SHP77 treated with DMSO at 0.1 percent for 48 hours (cell line): ENCODE measurements around the gene SDK1.
"Not testable (repeated sequence)": the region's sequence is repeated elsewhere in the genome, so short reads cannot be mapped to it uniquely, and the experiment has no call there.

ENCODE experiments used
- DNase-seq: peaks from one replicate; lab custom pipeline; 2025; lab: John Stamatoyannopoulos, UW

SDK1 gene

DNA sequence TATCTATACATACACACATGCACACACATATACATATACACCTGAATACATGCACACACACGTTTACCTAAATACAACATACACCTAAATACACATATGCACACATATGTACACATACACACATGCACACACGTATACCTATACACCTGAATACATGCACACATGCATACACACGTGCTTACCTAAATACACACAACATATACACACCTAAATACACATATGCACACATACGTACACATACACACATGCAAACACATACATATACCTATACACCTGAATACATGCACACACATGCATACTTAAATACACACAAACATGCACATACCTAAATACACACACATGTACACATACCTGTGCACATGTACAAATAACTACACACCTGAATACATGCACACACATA is 947.2 kb downstream of the SDK1 start:
- DNase-seq, result no peak

DNA sequence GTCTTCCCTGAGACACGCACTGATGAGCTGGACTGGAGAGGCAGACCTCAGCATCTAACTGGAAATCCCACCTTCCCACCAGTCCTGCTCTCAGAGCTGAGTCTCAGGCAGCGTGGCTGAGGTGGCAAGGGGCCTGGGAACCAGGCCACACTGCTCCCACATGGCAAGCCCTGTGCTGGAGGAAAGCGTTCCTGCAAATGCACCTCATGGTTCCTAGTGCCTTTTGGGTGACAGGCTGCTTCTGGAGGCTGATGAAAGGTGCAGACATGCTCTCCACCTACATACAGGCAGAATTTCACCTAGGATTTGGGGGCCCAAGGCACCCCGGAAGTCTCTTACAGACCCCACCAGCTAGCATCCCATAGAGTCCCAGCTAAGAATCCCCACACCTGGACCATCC is 948.2 kb downstream of the SDK1 start:
- DNase-seq, result no peak

DNA sequence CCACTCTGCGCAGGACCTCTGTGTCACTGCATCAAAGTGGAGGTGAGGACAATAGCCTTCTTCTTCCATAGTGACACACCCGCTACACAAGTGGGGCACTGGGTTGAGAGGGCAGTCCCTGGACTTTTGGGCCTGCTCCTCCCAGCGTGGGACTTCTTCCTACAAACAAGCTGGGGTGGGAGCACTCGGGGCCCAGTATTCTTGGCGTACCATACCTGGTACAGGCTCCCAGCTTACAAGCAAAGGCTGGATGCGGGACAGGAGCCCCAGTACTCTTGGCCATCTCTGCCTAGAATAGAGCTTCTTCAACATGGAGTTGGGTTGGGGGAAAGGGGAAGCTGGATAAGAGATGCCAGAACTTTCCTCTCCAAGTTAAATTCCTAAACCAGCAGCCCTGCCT is 954.3 kb downstream of the SDK1 start:
- no peak for DNase-seq

DNA sequence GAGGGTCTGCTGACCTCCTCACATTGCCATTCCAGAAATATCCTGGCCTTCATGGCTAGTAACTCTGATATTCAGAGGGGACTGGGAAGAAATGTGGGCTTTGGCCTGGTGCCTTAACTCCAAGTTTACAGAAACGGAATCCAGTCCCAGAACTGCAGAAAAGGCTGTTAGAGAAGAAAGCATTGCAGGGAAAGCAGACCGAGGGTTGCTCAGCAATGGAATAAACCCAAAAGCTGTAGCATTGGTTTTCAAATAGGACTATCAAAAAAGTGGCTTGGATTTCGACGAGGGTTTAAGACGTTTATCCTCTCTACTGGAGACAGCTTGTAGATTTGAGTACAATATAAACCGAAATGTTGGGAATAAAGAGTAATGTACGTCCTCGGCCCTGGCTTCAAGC is 955.2 kb downstream of the SDK1 start:
- DNase-seq, result no peak

DNA sequence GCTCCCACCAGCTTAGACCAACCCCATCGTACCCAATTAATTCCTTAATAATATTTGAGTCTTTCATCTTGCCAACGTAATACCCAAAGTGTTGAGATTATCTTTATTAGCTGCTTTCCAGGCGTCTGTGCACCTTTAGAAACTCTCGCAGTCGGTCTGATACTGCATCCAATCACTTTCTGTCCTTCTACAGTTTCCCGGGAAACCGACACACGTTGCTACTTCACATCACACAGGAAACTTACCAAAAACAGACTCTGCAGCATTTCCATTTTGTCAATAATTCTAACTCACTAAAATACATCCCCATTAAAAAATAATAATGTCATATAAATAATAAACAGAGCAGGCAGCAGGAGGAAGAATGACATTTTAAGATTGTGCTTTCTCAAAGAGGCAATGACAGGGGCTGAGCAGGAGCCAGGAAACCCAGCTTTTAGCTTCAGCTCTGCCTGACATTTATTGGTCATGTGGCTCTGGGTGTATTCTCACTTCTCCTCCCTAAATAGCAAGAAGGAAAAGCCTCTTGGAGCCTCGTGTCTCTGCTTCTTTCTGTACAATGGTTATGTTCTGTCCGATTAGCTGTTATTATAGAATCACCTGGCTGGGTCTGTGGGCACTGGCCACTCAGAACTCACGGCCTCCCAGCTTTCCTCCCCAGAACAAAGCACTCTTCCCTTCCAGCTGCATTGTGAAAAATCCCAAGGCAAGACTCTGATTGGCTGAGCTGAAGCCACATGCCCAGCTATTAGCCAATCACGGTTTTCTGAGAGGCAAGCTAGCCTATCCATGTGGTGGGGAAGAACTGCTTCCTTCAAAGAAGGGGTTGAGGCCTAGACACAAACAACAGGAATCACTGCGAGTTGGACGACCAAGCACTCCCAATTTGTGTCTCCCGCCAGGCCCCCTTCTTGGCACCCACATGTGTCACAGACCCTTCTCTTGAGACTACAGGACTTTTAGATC is 956.4 kb downstream of the SDK1 start:
- no peak for DNase-seq

DNA sequence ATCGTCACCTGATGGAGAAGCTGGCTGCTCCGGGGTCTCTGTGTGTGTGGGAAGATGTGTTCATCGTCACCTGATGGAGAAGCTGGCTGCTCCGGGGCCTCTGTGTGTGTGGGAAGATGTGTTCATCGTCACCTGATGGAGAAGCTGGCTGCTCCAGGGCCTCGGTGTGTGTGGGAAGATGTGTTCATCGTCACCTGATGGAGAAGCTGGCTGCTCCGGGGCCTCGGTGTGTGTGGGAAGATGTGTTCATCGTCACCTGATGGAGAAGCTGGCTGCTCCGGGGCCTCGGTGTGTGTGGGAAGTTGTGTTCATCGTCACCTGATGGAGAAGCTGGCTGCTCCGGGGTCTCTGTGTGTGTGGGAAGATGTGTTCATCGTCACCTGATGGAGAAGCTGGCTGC is 959.1 kb downstream of the SDK1 start:
- DNase-seq, result not testable (repeated sequence)

DNA sequence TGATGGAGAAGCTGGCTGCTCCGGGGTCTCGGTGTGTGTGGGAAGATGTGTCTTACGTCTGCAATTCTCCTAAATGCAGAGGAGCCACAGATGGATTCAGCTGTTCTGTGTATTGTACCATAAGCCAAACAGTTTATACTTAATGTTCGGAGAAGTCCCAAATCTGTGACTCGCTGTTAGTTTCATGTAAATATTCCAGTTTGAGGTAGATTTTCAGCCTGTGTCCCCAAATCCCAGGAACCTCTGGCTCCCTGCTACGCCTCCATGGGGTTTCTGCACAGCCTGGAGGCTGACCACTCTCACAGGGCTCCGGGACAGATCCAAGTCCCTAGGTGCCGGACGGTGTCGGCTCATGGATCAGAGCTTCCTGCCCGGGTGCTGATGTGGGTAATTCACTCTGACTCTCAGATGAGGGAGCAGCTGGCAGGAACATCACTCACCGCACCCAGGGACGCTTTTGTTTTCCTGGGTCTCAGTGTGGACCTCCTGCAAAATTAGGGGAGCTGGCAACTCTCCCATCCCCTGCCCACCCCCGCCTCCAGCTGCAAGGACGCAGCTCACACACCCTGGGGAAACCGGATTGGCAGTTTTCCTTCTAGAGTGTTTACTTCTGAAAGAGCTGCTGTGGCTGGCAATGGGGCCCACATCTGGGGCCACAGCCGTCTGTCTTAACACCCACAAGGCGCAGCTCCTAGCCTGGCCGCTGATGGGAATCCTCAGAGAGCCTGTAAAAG is 960.0 kb downstream of the SDK1 start:
- no peak for DNase-seq

DNA sequence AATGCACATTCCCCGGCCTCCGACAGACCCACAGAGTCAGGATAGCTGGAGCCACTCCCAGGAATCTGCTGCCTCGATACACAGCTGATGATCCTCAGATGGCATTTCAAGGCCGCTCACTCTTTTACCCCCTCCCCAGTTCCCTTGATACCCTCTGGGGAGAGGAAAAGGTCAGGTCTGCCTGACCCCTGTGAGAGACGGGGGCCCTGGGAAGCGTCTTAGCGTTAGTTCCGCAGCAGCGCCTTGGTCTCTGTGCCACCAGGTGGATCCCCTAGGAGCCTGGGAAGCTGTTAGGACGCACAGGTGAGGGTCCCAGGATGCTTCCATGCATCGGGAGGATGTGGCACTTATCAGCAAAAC is 960.5 kb downstream of the SDK1 start:
- DNase-seq, result no peak

DNA sequence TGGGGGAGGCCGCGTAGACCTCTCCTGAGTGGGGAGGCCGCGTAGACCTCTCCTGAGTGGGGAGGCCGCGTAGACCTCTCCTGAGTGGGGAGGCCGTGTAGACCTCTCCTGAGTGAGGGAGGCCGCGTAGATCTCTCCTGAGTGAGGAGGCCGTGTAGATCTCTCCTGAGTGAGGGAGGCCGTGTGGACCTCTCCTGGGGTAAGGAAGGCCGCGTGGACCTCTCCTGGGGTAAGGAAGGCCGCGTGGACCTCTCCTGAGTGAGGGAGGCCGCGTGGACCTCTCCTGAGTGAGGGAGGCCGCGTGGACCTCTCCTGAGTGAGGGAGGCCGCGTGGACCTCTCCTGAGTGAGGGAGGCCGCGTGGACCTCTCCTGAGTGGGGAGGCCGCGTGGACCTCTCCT is 963.2 kb downstream of the SDK1 start:
- DNase-seq, result not testable (repeated sequence)

DNA sequence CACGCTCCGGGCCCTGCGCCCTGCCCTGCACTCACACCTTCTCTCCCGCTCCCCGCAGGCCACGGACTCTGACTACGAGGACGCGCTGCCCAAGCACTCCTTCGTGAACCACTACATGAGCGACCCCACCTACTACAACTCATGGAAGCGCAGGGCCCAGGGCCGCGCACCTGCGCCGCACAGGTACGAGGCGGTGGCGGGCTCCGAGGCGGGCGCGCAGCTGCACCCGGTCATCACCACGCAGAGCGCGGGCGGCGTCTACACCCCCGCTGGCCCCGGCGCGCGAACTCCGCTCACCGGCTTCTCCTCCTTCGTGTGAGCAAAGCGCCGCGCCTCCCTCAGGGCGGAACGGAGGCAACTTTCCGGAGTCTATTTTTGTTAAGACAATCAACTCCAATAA is 964.0 kb downstream of the SDK1 start:
- DNase-seq, result no peak

DNA sequence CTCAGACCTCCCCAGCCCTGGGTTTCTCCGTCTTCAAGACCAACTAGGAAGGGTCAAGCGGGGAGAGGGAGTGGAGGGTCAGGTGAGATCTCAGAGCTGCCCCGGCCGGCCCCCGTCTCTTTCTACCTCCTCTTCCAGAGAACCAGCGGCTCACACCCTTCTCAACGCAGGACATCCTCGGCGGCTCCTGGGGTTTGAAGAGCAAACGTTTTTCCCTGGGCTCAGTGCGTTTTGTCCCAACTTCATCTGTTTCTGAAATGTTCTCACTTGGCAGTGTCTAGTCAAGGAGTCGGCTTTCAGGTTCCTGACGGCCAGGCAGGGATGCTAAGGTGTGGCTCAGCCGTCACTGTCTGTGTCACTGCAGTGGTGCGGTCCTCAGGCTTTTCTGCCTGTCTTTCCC is 964.6 kb downstream of the SDK1 start:
- no peak for DNase-seq

DNA sequence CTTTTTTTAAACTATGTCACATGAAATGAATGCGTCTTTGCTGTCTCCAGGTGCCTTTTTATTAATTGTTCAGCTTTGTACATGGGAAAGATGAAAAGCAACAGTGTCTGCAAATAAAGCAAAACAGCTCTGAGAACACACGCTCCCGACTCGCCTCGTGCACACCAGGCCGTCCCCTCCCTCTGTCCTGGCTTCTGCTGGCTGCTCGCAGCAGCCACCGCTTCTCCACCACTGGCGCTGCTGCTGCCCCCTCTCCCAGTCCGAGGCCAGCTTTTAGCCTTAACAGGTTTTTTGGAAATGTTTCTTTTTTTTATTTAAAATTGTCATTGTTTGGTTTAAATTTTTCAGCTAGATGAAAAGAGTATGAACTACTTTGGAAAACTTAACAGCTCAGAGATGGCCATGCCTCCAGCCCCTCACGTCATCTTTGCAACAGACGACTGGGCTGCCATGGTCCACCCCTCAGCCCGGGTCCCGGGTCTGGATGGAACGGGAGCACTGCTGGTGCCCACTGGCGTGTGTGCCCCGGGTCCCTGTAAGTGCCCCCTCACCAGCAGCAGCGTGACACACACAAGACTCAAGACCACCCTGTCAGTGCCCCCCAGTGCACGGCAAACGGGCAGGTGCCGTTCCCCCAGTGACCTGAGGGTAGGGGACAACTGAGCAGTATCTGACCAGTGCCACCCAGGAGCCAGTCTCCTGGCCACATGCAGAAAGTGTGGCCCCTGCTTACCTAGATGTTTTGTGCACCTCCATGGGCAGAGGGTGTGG is 965.4 kb downstream of the SDK1 start:
- no peak for DNase-seq

DNA sequence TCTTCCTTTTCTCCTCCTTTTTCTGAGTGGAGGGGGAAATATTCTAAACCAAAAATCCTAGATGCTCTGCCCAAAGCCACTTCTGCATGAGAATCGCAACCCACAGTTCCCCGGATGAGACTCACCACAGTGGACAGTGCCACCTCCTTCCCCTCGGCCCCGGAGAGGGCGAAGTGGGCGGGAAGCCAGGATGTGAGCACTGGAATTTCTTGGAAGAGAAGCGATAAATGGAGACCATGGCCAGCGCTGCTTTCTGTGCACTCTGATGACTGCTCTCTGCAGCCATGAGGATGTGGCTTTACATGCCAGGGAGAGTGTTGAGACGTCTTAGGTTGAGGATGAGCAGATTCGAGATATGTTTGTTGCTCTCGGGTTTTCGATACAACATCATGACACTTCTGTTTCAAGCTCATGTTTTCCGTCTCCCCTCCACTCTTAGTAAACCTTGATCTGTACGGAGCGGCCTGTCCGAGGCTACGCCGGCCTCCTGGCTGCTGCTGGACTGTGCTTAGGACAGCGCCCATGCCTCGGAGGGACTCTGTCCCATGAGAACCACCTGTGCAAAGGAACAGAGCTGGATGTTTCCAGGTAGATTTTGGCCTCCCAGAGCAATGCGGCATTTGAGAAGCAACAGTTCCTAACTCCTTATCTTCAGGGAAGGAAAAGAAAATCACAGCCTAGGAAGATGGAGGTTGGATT is 966.4 kb downstream of the SDK1 start:
- DNase-seq, result no peak

DNA sequence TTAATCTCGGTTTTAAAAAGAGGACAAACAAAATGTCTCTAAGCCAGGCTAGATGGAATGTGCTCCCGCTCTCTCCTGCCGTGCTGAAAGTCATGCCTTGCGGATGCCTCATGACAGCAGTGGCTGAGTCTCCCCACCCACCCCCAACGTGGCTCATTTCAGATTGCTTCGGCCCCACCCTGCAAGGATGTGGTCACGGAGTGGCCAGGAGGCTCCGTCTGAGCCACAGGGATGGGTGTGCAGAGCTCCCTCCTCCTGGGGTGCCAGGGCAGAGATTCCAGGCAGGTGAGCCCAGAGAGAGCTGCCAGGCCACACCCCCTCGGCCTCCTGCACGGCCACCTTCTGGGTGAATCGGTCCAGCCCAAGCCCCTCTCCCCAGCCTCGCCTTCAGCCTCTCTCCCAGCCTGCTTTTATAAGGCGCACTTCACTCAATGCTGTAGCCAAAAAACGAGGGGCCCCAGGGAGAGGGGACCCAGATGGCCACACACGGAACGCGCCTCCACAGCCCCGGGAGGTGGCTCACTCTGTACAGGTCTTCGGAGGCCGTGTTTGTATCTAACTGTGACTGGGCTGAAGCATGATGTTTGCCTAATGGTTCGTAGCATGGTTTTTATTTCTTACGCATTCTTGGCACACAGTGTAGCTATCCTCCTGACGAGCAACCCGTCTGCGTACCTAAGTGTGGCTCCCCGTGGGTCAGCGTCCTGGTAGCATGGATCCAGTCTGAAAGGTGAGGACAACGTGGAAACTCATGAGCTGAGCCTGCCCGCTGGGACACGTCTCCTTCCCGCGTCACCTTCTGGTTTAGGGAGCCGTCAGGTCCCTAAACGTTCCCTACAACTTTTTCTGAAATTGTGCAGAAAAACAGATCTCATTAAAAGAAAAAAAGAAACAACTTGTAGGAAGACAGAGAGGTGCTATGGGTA is 967.3 kb downstream of the SDK1 start:
- DNase-seq, result no peak

DNA sequence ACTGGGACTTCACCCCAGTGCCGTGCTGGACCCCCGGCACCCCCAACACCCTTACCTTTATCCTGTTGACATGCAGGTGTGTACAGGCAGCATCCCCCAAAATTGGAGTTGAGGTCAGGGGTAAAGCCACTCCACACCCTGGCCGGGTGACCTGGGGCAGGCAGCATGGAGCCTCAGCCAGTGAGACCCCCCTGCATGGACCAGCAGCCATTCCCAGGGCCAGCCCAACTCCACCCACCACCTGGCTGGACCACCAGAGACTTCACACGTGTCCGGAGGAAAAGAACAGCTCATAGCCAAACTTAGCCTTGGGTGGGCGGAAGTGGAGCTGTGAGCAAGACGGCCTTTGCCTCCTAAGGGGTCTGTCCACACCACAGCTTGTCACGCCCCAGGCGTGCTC is 968.0 kb downstream of the SDK1 start:
- DNase-seq, result no peak

DNA sequence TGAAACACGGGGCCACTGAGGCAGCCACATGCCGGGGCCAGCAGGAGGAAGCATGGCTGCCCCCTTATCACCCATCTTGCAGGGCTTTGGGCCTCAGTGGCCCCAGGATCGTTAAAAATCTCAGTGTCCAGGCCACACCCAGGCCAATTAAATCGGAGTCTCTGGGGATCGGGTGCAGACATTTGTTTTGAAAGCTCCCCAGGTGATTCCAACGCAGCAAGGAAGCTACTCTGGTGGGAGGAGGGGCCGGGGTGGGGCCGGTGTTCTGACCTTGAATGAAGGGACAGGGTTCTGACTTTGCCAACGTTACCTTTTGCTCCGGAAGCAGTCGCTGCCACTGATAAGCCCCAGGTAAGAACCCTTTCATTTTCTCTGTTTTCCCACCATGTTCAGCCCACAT is 968.7 kb downstream of the SDK1 start:
- no peak for DNase-seq

DNA sequence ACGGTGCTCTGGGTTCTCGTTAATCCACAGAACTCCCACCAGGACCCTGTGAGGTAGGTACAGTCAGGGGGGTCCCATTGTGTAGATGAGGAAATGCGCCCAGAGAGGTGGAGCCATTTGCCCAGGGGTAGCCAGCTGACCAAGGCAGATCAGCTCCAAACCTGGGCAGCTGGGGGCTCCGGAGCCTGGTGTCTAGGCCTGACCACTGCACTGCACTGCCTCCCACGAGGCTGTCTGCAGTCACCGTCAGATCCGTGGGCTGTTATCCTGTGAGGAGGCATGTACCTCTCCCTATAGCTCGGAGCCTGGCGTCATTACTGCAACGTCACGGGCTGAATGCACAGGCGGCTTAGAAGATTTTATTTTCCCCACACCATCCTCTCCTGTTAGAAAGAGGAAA is 969.2 kb downstream of the SDK1 start:
- no peak for DNase-seq

DNA sequence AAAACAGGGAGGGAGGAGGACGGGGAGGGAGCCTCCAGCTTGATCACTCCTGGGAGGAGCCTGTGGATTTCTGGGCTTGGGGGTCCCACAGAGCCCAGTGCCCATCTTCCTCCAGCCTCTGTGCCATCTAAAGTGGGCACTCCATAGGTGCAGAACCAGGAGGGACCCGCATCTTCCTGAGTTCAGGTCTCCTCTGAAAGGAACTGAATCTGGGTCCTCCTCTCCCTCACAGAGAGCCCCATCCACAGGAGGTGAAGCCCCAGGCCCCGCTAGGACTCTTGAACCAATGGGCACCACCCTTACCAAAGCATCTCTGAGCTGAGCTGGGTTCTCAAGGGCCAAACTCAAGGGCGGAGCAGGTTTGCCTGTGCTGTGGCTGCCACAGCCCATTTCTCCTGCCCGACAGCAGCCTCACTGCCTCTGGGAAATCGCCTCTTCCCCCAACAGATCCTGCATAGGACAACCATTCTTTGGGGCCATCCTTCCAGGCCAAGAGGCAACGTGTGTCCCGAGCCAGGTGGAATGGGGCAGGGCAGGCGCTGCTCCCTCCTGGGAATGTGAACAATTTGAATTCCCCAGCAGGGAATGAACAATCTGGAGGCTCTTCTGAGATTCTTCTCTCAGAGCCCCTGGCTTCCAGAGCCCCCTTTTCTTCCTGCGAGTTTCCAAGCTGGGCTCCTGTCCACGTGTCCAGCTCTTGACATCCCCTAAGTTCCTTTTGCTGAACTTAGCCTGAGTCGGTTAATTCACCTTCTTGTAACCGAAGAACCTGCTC is 970.1 kb downstream of the SDK1 start:
- no peak for DNase-seq

DNA sequence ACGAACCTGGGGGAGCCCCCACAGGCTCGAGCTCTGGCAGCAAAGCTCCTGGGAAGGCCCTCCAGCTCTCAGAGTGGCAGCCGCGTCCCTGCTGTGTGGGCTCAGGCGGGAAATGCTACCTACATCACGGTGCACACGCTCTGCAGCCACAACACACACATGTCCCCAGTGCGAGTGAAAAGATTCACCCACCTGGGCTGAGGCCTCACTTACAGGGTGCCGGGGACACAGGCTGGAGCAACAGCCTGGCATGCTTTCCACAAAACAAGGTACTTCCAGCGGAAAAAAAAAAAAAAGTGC is 970.6 kb downstream of the SDK1 start:
- DNase-seq, result no peak

DNA sequence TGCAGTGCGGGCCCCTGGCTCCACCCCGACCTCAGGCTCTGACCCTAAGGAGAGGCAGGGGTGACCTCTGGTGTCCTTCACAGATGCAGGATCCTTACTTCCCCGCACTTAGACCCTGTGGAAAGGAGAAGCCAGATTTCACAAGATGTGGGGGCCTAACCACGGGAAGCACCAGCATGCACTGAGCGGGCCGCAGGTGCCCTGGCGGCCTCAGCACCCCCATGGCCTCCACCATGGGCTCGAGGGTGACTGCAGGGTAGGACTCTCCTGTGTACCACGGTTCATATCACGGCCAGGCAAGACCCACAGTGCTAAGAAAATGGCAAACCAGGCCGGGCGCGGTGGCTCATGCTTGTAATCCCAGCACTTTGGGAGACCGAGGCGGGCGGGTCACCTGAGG is 971.1 kb downstream of the SDK1 start:
- DNase-seq, result no peak
